ENCODE measurements around the gene ALDH1L1.

Gene ALDH1L1

GRCh38 chr3:126180477-126181397 lies at the start of gene ALDH1L1:
Gene ALDH1L1, minus strand, starts transcription at chr3:126180586. Its CDS starts 19,607 bp downstream, at chr3:126160979.
- TF ChIP-seq CTCF (IDR thresholded peaks at IDR 0.05; ENCODE audit: low read depth, low read length) (no peak), MAX (IDR thresholded peaks at IDR 0.05; ENCODE audit: low read depth, low read length) (no peak), POLR2A (IDR thresholded peaks at IDR 0.05; ENCODE audit: extremely low read depth, insufficient read length) (no peak), MYC (IDR thresholded peaks at IDR 0.05; ENCODE audit: low read depth, low read length) (no peak)
- peak; percentile 24 for DNase-seq (ENCODE audit: low read depth)
- no peak within 1 kb of the TSS for H3K4me3 ChIP-seq (ENCODE audit: low read depth, low read length)

GRCh38 chr3:126226374-126226773 lies 46.0 kb upstream of the ALDH1L1 start:
- TF ChIP-seq POLR2A (IDR thresholded peaks at IDR 0.05; ENCODE audit: extremely low read depth, insufficient read length) (no peak), CTCF (IDR thresholded peaks at IDR 0.05; ENCODE audit: low read depth, low read length) (no peak), MAX (IDR thresholded peaks at IDR 0.05; ENCODE audit: low read depth, low read length) (no peak), MYC (IDR thresholded peaks at IDR 0.05; ENCODE audit: low read depth, low read length) (no peak)
- H3K4me3 ChIP-seq (ENCODE audit: low read depth, low read length): no peak overlapping the region
- DNase-seq (ENCODE audit: low read depth): no peak

- no peak overlapping the region for H3K4me3 ChIP-seq (ENCODE audit: low read depth, low read length)
- DNase-seq (ENCODE audit: low read depth): no peak
- TF ChIP-seq MAX (IDR thresholded peaks at IDR 0.05; ENCODE audit: low read depth, low read length) (no peak), POLR2A (IDR thresholded peaks at IDR 0.05; ENCODE audit: extremely low read depth, insufficient read length) (no peak), MYC (IDR thresholded peaks at IDR 0.05; ENCODE audit: low read depth, low read length) (no peak), CTCF (IDR thresholded peaks at IDR 0.05; ENCODE audit: low read depth, low read length) (no peak)
These were observed 36.0 kb upstream of the ALDH1L1 start for GRCh38 chr3:126216416-126216815.

- TF ChIP-seq MAX (IDR thresholded peaks at IDR 0.05; ENCODE audit: low read depth, low read length) (no peak), MYC (IDR thresholded peaks at IDR 0.05; ENCODE audit: low read depth, low read length) (no peak), CTCF (IDR thresholded peaks at IDR 0.05; ENCODE audit: low read depth, low read length) (no peak), POLR2A (IDR thresholded peaks at IDR 0.05; ENCODE audit: extremely low read depth, insufficient read length) (no peak)
- no peak overlapping the region for H3K4me3 ChIP-seq (ENCODE audit: low read depth, low read length)
- no peak for DNase-seq (ENCODE audit: low read depth)
These were observed 33.1 kb upstream of the ALDH1L1 start for GRCh38 chr3:126213379-126214028.

- DNase-seq (ENCODE audit: low read depth): peak; percentile 60
- H3K4me3 ChIP-seq (ENCODE audit: low read depth, low read length): peak overlapping the region; percentile 25
These were observed 32.4 kb upstream of the ALDH1L1 start for GRCh38 chr3:126212620-126213378.

More at GRCh38 chr3:126212620-126213378, 32.4 kb upstream of the ALDH1L1 start:
- TF ChIP-seq CTCF (IDR thresholded peaks at IDR 0.05; ENCODE audit: low read depth, low read length) (peak; percentile 48), MAX (IDR thresholded peaks at IDR 0.05; ENCODE audit: low read depth, low read length) (no peak), MYC (IDR thresholded peaks at IDR 0.05; ENCODE audit: low read depth, low read length) (no peak)

Measured in NB4 (cell line).